Epithelial cell of esophagus (primary cell): ENCODE data around the gene SQOR.

Experiments used
- DNase-seq: peaks from one replicate; pipeline ENCODE4 v3.0.0; 2010; ENCODE audit warnings: low read depth
- H3K4me3 ChIP-seq: 2 replicates; pipeline ENCODE4 v1.5.1; 2011; ENCODE audit warnings: mild to moderate bottlenecking, low read length, control low read depth
- TF ChIP-seq, protein P1 (sequence below): IDR thresholded peaks from 2 replicates; pipeline ENCODE4 v1.5.1; 2011; ENCODE audit warnings: low read depth, mild to moderate bottlenecking, low read length, control low read depth, inconsistent platforms; ENCODE audit not compliant: insufficient read depth; ENCODE audit errors: missing control alignments

The SQOR gene

DNA sequence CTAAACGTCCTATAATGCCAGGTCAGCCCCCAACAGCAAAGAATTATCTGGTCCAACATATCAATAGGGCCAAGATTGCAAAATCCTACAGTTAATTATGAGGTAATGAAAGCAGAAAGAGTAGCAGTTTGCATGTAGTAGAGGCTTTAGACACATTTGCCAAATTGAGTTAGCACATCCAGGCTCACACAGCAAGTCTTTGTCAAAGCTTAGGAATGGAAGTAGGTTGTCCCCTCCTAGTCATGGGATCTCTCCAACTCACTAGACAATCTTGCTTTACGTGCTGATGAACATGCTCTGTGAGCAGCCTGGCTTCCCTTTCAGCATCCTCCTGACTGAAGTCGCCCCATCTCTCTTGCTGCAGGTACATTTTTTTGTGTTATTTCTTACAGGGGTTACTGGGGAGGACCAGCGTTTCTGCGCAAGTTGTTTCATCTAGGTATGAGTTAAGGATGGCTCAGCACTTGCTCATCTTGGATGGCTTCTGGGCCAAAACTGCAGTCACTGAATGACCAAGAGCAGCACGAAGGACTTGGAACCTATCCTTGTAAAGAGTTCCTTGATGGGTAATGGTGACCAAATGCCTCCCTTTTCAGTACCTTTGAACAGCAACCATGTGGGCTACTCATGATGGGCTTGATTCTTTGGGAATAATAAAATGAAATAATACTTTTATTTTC is 55.9 kb downstream of the SQOR start:
- no peak overlapping the region for H3K4me3 ChIP-seq
- TF ChIP-seq, protein P1, sequence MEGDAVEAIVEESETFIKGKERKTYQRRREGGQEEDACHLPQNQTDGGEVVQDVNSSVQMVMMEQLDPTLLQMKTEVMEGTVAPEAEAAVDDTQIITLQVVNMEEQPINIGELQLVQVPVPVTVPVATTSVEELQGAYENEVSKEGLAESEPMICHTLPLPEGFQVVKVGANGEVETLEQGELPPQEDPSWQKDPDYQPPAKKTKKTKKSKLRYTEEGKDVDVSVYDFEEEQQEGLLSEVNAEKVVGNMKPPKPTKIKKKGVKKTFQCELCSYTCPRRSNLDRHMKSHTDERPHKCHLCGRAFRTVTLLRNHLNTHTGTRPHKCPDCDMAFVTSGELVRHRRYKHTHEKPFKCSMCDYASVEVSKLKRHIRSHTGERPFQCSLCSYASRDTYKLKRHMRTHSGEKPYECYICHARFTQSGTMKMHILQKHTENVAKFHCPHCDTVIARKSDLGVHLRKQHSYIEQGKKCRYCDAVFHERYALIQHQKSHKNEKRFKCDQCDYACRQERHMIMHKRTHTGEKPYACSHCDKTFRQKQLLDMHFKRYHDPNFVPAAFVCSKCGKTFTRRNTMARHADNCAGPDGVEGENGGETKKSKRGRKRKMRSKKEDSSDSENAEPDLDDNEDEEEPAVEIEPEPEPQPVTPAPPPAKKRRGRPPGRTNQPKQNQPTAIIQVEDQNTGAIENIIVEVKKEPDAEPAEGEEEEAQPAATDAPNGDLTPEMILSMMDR = no peak
- DNase-seq = no peak

DNA sequence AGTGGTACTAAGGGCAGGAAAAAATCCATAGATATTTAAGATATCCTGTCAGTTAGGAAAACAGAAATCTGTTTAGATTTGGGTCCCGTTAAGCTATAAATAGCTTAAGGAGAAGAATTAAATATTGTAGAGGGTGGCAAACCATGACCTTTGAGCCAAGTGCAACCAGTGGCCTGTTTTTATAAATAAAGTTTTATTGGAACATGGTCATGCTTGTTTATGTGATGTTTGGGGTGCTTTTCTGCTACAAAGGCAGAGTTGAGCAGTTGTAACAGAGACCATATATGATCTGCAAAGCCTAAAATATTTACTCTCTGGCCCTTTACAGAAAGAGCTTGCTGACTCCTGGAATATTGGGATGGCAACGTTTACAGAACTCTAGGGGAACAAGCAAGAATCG is 66.3 kb downstream of the SQOR start:
- TF ChIP-seq, protein P1 = no peak
- H3K4me3 ChIP-seq = no peak overlapping the region
- no peak for DNase-seq

DNA sequence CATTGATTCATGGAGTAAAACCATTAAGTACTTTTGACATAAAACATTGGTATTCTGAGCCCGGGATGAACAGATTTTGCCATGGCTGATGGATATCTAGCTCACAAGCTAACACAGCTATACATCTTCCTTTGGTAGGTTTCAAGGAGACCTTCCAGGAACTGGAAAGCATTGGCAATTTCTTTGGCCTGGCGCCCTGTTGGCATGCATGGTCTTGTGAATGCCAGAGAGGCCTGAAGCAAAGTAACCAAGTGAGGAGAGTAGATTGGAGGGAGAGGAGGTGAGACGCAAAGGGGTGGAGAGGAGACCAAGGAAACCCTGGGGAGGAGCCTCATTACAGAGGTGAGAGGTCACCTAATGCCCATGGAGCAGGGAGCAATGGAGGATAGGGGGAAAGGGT is 67.2 kb downstream of the SQOR start:
- DNase-seq = peak; percentile 60
- H3K4me3 ChIP-seq = no peak overlapping the region
- TF ChIP-seq, protein P1 = no peak

DNA sequence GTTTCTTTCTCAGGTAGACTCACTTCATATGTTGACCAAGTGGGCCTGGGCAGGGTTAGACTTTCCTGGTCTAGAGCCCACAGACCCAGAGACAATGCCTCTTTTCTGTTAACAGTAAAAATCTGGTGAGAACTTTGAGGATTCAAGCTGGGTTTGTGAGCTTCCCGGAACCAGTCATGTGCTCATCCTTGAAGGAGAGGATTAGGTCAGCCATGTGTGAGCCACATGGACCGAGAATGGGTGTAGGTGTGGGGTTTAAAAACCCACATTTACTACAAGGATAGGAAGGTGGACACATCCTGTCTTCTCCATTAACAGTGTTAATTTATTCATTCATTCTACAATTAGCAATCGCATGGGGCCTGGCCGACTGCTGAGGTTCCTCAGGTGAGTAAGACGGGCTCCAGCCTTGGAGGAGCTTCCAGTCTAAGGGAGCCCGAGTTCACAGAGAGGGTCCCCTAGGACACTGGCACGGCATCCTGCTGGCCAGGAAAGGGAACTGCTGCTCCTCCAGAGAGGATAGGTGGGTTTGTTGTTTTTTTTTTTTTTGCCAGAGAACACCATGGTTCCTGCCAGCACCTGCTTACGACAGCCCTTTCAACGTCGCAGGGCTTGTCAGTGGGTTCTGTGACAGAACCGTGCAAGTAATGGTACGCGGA is 69.0 kb downstream of the SQOR start:
- TF ChIP-seq, protein P1 = peak; percentile 32
- H3K4me3 ChIP-seq = peak overlapping the region; percentile 70

DNA sequence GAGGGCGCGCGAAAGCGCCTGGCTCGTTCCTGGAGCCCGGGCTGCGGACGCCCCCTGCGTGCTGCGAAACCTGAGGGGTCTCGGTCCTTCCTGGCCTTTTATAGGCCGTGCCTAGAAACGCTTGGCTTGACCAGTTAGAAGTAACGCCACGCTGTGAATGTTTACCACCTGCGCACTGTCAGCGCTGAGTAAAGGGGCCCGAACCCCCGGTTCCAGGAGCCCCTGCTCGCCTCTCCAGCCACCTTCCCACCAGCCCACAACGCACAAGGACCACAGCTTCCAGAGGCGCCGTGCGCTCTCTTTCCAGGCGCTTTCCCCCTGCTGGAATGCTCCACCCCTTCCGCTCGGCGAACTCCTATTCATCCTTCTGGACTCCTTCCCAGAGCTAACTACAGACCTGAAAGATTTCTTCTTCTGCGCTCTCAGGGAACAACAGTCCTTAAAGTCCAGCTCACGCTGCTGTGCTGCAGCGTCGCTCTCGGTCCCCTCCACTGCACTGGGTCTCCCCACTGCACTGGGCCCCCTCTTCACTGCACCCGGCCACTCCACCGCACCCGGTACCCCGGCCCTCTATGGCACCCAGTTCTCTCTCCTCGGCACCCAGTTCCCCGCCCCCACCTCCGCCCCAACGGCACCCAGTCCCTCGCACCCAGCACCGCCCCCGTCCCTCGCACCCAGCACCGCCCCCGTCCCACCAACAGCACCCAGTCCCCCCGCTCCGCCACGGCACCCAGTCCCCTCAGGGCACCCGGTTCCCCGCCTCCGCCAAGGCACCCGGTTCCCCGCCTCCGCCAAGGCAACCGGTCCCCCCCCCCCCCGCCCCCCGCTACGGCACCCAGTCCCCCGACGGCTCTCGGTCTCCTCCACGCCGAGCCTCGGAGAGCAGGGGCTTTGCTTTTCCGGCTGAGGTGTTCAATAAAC is 69.8 kb downstream of the SQOR start:
- H3K4me3 ChIP-seq = peak overlapping the region; percentile 70
- TF ChIP-seq, protein P1 = no peak

More for the DNA sequence above, 69.0 kb downstream of the SQOR start:
- no peak for DNase-seq

DNA sequence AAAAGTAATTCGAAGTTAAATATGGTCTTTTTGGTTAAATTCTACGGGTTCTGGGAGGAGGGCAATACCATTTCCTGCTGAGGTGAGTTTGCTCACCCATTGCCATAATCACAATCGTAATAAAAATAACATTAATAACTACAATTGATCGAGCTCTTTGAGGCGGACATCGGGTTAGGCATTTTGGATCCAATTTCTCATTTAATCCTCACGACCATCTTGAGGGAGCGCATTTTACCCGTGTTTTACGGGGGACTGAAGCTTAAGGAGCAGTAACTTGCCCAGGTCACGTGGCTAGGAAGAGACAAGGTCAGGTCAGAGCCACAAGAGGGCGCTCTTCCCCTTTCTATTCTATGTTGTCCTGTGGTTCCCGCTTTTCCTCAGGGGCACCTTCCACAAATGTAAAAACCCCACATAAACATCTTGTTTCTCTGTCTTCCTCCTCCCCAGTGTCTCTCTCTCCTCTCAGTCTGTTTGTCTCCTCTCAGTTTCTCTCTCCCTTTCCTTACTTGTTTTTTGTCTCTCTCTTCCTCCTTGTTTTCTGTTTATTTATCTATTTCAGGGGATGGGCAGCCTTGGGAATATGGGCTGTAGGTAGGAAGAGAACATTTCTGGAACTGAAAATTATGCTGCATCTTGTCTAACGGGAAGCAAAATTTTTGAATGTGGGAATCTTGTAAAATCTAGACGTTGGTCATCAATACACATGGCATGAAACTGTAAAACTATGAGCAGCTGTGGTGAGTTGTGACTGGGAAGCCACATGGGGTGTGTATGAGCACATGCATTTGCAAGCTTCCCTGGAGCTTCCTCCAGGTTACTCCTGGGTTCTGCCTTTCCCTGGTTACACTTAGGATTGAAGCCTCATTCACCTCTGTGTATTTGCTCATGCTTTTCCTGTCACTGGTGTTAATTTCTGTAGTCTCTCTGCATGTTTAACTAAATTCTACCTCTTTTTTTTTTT is 71.0 kb downstream of the SQOR start:
- TF ChIP-seq, protein P1 = peak; percentile 86
- H3K4me3 ChIP-seq = peak overlapping the region; percentile 70
- DNase-seq = peak; percentile 86

More for the DNA sequence above, 69.8 kb downstream of the SQOR start:
- DNase-seq = peak; percentile 67
